SH-SY5Y (cell line): ENCODE results near the gene GNG7.

Experiments
- GATA2 ChIP-seq: IDR thresholded peaks from 2 replicates; pipeline ENCODE4 v1.6.1; 2011; ENCODE audit warnings: mild to moderate bottlenecking, low read depth, low read length
- GATA3 ChIP-seq: IDR thresholded peaks from 2 replicates; pipeline ENCODE4 v1.6.1; 2011; ENCODE audit warnings: low read depth, mild to moderate bottlenecking, low read length, moderate library complexity

DNA sequence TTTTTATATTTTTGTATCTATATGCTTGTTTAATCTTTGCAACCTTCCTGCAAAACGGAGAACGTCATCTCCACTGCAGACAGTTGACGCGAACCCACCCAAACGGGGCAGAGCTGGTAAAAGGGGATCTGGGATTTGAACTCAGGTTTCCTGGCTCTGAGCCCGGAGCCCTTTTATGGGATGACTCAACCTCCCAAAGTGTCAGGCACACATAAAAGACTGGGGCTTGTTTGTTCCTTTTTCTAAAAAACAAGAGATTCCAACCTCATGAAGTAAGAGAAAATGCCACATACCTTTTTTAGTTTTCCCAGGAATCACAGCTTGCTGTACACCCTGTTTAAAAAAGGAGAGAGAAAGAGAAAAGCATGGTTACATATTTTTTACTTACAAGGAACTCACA, 147.6 kb downstream of the GNG7 start:
- TF ChIP-seq GATA2 (no peak), GATA3 (no peak)
